NB4 (cell line): ENCODE data around the gene PDE8A.

Experiments used
- DNase-seq: peaks from one replicate; pipeline ENCODE4 v3.0.0; 2010; ENCODE audit warnings: low read depth
- H3K4me3 ChIP-seq: one replicate; pipeline ENCODE4 v1.5.1; 2011; ENCODE audit warnings: mild to moderate bottlenecking, low read depth, low read length, moderate library complexity
- CTCF ChIP-seq: IDR thresholded peaks from one replicate; pipeline ENCODE4 v1.5.1; 2012; ENCODE audit warnings: low read depth, low read length
- MAX ChIP-seq: IDR thresholded peaks from 2 replicates; pipeline ENCODE4 v1.6.1; 2011; ENCODE audit warnings: low read depth, low read length
- MYC ChIP-seq: IDR thresholded peaks from 2 replicates; pipeline ENCODE4 v1.6.1; 2011; ENCODE audit warnings: low read depth, low read length
- POLR2A ChIP-seq: IDR thresholded peaks from 2 replicates; pipeline ENCODE4 v1.6.1; 2011; ENCODE audit warnings: mild to moderate bottlenecking; ENCODE audit not compliant: insufficient read length; ENCODE audit errors: extremely low read depth

The PDE8A gene

GRCh38 chr15:85071504-85071903 lies 89.8 kb downstream of the PDE8A start:
- TF ChIP-seq POLR2A (no peak), MAX (no peak), MYC (no peak), CTCF (no peak)
- DNase-seq: no peak

GRCh38 chr15:85072917-85073316 lies 91.3 kb downstream of the PDE8A start:
- no peak for TF ChIP-seq MAX
- TF ChIP-seq MYC: no peak
- H3K4me3 ChIP-seq: no peak overlapping the region
- DNase-seq: no peak

More at GRCh38 chr15:85071504-85071903, 89.8 kb downstream of the PDE8A start:
- no peak overlapping the region for H3K4me3 ChIP-seq

GRCh38 chr15:85073556-85074194 lies 92.0 kb downstream of the PDE8A start:
- TF ChIP-seq MAX: no peak
- TF ChIP-seq MYC: no peak
- TF ChIP-seq POLR2A: no peak
- no peak for TF ChIP-seq CTCF
- no peak overlapping the region for H3K4me3 ChIP-seq
- no peak for DNase-seq

GRCh38 chr15:85086855-85087254 lies 105.2 kb downstream of the PDE8A start:
- H3K4me3 ChIP-seq: no peak overlapping the region
- no peak for TF ChIP-seq MAX
- TF ChIP-seq POLR2A: no peak
- no peak for TF ChIP-seq CTCF
- no peak for TF ChIP-seq MYC
- DNase-seq: no peak

- no peak overlapping the region for H3K4me3 ChIP-seq
- DNase-seq: no peak
- TF ChIP-seq CTCF: no peak
- no peak for TF ChIP-seq MYC
- TF ChIP-seq MAX: no peak
- TF ChIP-seq POLR2A: no peak
Measured at GRCh38 chr15:85088300-85088699, 106.6 kb downstream of the PDE8A start.

- TF ChIP-seq MYC: no peak
- TF ChIP-seq CTCF: no peak
- TF ChIP-seq MAX: no peak
- TF ChIP-seq POLR2A: no peak
- no peak overlapping the region for H3K4me3 ChIP-seq
- no peak for DNase-seq
Measured at GRCh38 chr15:85089929-85090597, 108.4 kb downstream of the PDE8A start.
